Liver (tissue), 9 donors: ENCODE measurements around the gene BPHL. TPM values are rescaled to one million over a fixed set of nuclear protein-coding genes. Genes with fewer than 3 reads are reported as not detected.
A peak's percentile ranks its signal among the peaks of the same experiment; 100 is the strongest.

Experiments
- DNase-seq: peaks from one replicate; pipeline ENCODE4 v3.0.0-alpha.2; 2017; ENCODE audit warnings: low spot score
- H3K27ac ChIP-seq, 2 donors: one replicate each; pipeline ENCODE4 v1.7.0; 2013; ENCODE audit warnings: inconsistent platforms in 2 of 2, low read length in 2 of 2, control low read depth in 1 of 2, low read depth in 1 of 2, mild to moderate bottlenecking in 1 of 2
- H3K27me3 ChIP-seq, 4 donors: one replicate each; pipeline versions ENCODE4 v1.6.1 to v1.7.0; 2013; ENCODE audit warnings: low read length in 3 of 4, inconsistent platforms in 1 of 4, mild to moderate bottlenecking in 1 of 4, moderate library complexity in 1 of 4; ENCODE audit not compliant: control insufficient read depth in 4 of 4, insufficient read depth in 4 of 4
- H3K36me3 ChIP-seq, 4 donors: one replicate each; pipeline versions ENCODE4 v1.6.1 to v1.7.0; 2013; ENCODE audit warnings: low read length in 3 of 4, mild to moderate bottlenecking in 3 of 4, low read depth in 1 of 4, moderate library complexity in 1 of 4; ENCODE audit not compliant: control insufficient read depth in 4 of 4, insufficient read depth in 3 of 4
- H3K4me1 ChIP-seq, 4 donors: one replicate each; pipeline versions ENCODE4 v1.6.1 to v1.7.0; 2013; ENCODE audit warnings: low read length in 3 of 4, mild to moderate bottlenecking in 3 of 4, moderate library complexity in 1 of 4; ENCODE audit not compliant: control insufficient read depth in 4 of 4, insufficient read depth in 4 of 4
- H3K4me3 ChIP-seq, 3 donors: one replicate each; pipeline versions ENCODE4 v1.6.1 to v1.7.0; 2013; ENCODE audit warnings: low read length in 3 of 3, control low read depth in 1 of 3, low read depth in 1 of 3, mild to moderate bottlenecking in 1 of 3
- H3K9ac ChIP-seq, 2 donors: one replicate each; pipeline ENCODE4 v1.7.0; 2013; ENCODE audit warnings: low read length in 2 of 2, mild to moderate bottlenecking in 2 of 2, moderate library complexity in 2 of 2, control low read depth in 1 of 2, low read depth in 1 of 2
- H3K9me3 ChIP-seq, 4 donors: one replicate each; pipeline versions ENCODE4 v1.6.1 to v1.7.0; 2013; ENCODE audit warnings: low read length in 3 of 4; ENCODE audit not compliant: control insufficient read depth in 4 of 4
- EGR1 ChIP-seq, 2 donors: IDR thresholded peaks; 2 replicates each; pipeline ENCODE4 v1.6.1; 2016 to 2018; ENCODE audit warnings: antibody characterized with exemption in 2 of 2, low read depth in 2 of 2
- FOXA1 ChIP-seq: IDR thresholded peaks from 2 replicates; pipeline ENCODE4 v1.6.1; 2016; ENCODE audit warnings: antibody characterized with exemption
- FOXA2 ChIP-seq: IDR thresholded peaks from 2 replicates; pipeline ENCODE4 v1.6.1; 2016; ENCODE audit warnings: antibody characterized with exemption
- GABPA ChIP-seq, 2 donors: IDR thresholded peaks in 1 of 2; conservative IDR thresholded peaks in 1 of 2; 2 replicates each; pipeline ENCODE4 v1.6.1; 2016; ENCODE audit warnings: antibody characterized with exemption in 2 of 2, mild to moderate bottlenecking in 1 of 2, moderate library complexity in 1 of 2
- HNF4A ChIP-seq, 2 donors: conservative IDR thresholded peaks; 2 replicates each; pipeline ENCODE4 v1.6.1; 2016; ENCODE audit warnings: antibody characterized with exemption in 2 of 2, mild to moderate bottlenecking in 2 of 2
- HNF4G ChIP-seq: IDR thresholded peaks from 2 replicates; pipeline ENCODE4 v1.6.1; 2016; ENCODE audit warnings: antibody characterized with exemption
- JUND ChIP-seq, 2 donors: IDR thresholded peaks; 2 replicates each; pipeline ENCODE4 v1.6.1; 2016; ENCODE audit warnings: antibody characterized with exemption in 2 of 2
- MAX ChIP-seq: IDR thresholded peaks from 2 replicates; pipeline ENCODE4 v1.6.1; 2016; ENCODE audit warnings: antibody characterized with exemption
- NR2F2 ChIP-seq: IDR thresholded peaks from 2 replicates; pipeline ENCODE4 v1.6.1; 2016; ENCODE audit warnings: antibody characterized with exemption
- RAD21 ChIP-seq, 2 donors: IDR thresholded peaks; 2 replicates each; pipeline ENCODE4 v1.6.1; 2016; ENCODE audit warnings: antibody characterized with exemption in 2 of 2, mild to moderate bottlenecking in 2 of 2
- REST ChIP-seq: IDR thresholded peaks from 2 replicates; pipeline ENCODE4 v1.6.1; 2016; ENCODE audit warnings: antibody characterized with exemption, mild to moderate bottlenecking
- RXRA ChIP-seq, 2 donors: IDR thresholded peaks; 2 replicates each; pipeline ENCODE4 v1.6.1; 2017 to 2018; ENCODE audit warnings: antibody characterized with exemption in 2 of 2, mild to moderate bottlenecking in 1 of 2
- SP1 ChIP-seq: IDR thresholded peaks from 2 replicates; pipeline ENCODE4 v1.6.1; 2018; ENCODE audit warnings: antibody characterized with exemption, mild to moderate bottlenecking
- TAF1 ChIP-seq: conservative IDR thresholded peaks from 2 replicates; pipeline ENCODE4 v1.6.1; 2016; ENCODE audit warnings: antibody characterized with exemption, mild to moderate bottlenecking
- YY1 ChIP-seq: IDR thresholded peaks from 2 replicates; pipeline ENCODE4 v1.6.1; 2016; ENCODE audit warnings: antibody characterized with exemption, mild to moderate bottlenecking
- WGBS: extraction: QIAGEN DNeasy Blood & Tissue Kit; methylation state at CpG from one replicate; pipeline ENCODE4 v1.1.7; 2013; 5-methylcytosine and 5-hydroxymethylcytosine counted together
- polyA plus RNA-seq, 2 donors: library from polyadenylated mRNA; stranded (reverse) in 1 of 2; unstranded in 1 of 2; fragments of 200-250 nt in 1 of 2; fragments of >200 nt in 1 of 2; fragmentation: Nextera tagmentation in 1 of 2; extraction: Ambion mirVana in 1 of 2; gene quantifications; one replicate each; pipeline versions ENCODE4 v1.2.1 to v1.2.3, GENCODE V29; 2013 to 2015
- total RNA-seq, 2 donors: library from RNA; depleted of rRNA; stranded (reverse); fragments of >200 nt; gene quantifications; one replicate each; pipeline ENCODE4 v1.2.3, GENCODE V29; 2014
- TF ChIP-seq, protein P1 (sequence below): IDR thresholded peaks from 2 replicates; pipeline ENCODE4 v1.6.1; 2016; ENCODE audit warnings: antibody characterized with exemption
- TF ChIP-seq, protein P2 (sequence below): fragments of 150-350 bp; IDR thresholded peaks from 2 replicates; pipeline ENCODE4 v1.5.1; 2017; ENCODE audit warnings: improper control_type of control experiment, low read depth, low read length; ENCODE audit not compliant: missing input control
- TF ChIP-seq, protein P3 (sequence below): IDR thresholded peaks from 2 replicates; pipeline ENCODE4 v1.6.1; 2016; ENCODE audit warnings: antibody characterized with exemption
- donor health status: healthy.
- donor health status: healthy.
- donor health status: healthy.
- donor health status: healthy.
- donor health status: healthy.

Gene BPHL
- total and polyA plus RNA-seq, 4 donors: 16.0 to 90.8 (median 31.5) TPM

DNA sequence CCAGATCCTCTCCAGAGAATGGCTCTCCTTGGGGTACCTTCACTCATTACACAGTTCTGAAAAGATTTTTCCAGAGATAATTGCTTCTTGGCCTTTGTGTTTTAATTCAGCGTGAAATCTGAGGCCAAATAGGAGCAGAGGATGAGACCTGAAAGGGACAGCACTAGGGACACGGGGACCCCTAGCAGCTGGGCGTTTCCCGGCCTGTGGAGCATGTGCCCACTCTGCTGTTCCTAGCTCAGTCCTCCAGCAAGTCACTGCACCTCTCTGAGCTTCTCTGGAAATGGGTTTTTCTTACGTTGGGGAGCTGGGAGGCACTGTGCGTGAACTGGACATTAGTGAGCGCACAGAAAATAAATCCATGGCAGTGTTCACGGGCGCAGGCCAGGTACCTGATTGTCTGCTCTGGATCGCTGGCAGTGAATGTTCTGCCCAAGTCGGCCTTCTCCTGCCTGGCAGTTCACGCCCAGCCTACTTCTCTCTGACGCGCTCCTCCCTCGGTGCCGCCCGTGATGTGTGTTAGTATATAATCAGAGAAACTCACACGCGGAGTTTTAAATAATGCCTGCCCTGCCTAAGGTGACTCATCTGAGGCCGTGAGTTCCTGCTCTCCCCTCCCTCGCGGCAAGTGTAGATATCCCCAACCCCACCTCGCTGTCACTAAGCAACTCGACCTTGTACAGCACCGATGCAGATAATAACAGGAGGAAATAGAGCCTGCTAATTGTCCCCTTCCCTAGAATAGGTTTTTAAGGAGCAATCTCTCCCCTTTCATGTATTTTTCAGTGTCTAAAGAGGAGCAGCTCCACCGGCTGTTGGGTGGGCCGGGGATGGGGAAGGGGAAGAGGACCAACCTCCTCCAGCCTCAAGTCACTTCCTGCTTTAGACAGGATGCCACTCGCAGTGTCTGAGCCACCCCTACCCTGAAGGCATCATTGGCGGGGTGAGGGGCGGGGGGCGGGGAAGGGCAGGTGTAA lies 41.6 kb downstream of the BPHL start:
- WGBS: 75% methylated on average over 31 of the region's 31 CpGs
- no peak overlapping the region for H3K4me3 ChIP-seq
- peaks cover 0 to under 1% (median 0%) of the 10 kb centered on the region in 4 donors for H3K36me3 ChIP-seq
- TF ChIP-seq TAF1 (no peak), FOXA1 (no peak), NR2F2 (no peak), RAD21 (IDR thresholded peaks at IDR 0.05) (no peak), JUND (IDR thresholded peaks at IDR 0.05) (no peak), REST (no peak), YY1 (no peak), RXRA (IDR thresholded peaks at IDR 0.05) (no peak), GABPA (IDR thresholded peaks at IDR 0.05 in 1 of 2, conservative IDR thresholded peaks at IDR 0.05 in 1 of 2) (no peak), HNF4A (conservative IDR thresholded peaks at IDR 0.05) (no peak), EGR1 (IDR thresholded peaks at IDR 0.05; ENCODE audit: low read depth in 2 of 2) (no peak), MAX (no peak), SP1 (no peak), FOXA2 (no peak), HNF4G (no peak)
- TF ChIP-seq, protein P1, sequence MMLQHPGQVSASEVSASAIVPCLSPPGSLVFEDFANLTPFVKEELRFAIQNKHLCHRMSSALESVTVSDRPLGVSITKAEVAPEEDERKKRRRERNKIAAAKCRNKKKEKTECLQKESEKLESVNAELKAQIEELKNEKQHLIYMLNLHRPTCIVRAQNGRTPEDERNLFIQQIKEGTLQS: no peak
- TF ChIP-seq, protein P2, sequence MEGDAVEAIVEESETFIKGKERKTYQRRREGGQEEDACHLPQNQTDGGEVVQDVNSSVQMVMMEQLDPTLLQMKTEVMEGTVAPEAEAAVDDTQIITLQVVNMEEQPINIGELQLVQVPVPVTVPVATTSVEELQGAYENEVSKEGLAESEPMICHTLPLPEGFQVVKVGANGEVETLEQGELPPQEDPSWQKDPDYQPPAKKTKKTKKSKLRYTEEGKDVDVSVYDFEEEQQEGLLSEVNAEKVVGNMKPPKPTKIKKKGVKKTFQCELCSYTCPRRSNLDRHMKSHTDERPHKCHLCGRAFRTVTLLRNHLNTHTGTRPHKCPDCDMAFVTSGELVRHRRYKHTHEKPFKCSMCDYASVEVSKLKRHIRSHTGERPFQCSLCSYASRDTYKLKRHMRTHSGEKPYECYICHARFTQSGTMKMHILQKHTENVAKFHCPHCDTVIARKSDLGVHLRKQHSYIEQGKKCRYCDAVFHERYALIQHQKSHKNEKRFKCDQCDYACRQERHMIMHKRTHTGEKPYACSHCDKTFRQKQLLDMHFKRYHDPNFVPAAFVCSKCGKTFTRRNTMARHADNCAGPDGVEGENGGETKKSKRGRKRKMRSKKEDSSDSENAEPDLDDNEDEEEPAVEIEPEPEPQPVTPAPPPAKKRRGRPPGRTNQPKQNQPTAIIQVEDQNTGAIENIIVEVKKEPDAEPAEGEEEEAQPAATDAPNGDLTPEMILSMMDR: no peak
- TF ChIP-seq, protein P3, sequence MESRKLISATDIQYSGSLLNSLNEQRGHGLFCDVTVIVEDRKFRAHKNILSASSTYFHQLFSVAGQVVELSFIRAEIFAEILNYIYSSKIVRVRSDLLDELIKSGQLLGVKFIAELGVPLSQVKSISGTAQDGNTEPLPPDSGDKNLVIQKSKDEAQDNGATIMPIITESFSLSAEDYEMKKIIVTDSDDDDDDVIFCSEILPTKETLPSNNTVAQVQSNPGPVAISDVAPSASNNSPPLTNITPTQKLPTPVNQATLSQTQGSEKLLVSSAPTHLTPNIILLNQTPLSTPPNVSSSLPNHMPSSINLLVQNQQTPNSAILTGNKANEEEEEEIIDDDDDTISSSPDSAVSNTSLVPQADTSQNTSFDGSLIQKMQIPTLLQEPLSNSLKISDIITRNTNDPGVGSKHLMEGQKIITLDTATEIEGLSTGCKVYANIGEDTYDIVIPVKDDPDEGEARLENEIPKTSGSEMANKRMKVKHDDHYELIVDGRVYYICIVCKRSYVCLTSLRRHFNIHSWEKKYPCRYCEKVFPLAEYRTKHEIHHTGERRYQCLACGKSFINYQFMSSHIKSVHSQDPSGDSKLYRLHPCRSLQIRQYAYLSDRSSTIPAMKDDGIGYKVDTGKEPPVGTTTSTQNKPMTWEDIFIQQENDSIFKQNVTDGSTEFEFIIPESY: no peak
- H3K9ac ChIP-seq: no peak overlapping the region
- H3K9me3 ChIP-seq: no peaks in the 10 kb centered on the region
- H3K27me3 ChIP-seq: no peaks in the 10 kb centered on the region
- peak; percentile 58 for DNase-seq
- peaks cover 0 to 27% (median 14%) of the 10 kb centered on the region in 4 donors for H3K4me1 ChIP-seq
- H3K27ac ChIP-seq: no peak overlapping the region
